T-helper 2 cell treated with Interferon-gamma antibody and Interleukin-4, amounts not matched to agents 100 ng/mL and 5 ng/mL, for 36 hours (primary cell): ENCODE measurements around the gene CHIT1. TPM values are rescaled to one million over a fixed set of nuclear protein-coding genes. Genes with fewer than 3 reads are reported as not detected.

Experiments used
- intact Hi-C: fragments of 100-400 bp; cut with micrococcal nuclease; formaldehyde crosslinking; loops from one replicate; pipeline ENCODE4 v1.15.1; 2023
- total RNA-seq: library from RNA; stranded (reverse); gene quantifications from 2 replicates; pipeline ENCODE4 v1.2.3, GENCODE V29; 2022

CHIT1 gene
- 0.18 and 0.41 TPM in 2 replicates for total RNA-seq

DNA sequence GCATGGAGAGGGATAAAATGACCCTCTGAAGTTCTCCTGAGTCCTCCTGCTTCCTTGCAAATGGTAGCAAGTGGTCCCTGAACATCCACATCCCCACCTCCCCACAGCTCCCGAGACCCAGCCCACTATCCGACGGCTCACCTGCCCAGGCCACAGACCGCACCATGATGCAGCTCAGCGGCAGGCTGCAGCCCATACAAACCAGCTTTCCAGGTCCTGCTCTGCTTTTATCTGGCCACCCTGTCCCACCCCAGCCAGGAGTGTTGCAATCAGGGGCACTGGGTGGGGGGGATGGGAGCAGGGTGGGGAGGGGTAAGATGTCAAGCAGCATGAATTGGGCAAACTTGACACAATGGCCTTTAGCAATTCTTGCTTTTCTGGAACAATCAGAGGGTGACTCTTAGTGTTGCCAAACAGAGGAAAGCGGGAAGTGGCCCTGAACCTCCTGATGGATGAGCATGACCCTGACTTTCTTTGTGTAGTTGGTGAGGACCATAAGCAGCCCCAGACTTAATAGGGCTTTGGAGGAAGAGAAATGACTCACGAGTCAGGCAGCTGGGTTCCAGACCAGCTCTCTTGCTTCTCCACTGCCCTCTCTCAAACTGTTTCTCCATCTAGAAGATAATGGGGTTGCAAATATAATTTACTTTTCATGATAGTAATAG lies at the start of gene CHIT1:
TSS of gene CHIT1 (minus strand) at position 203 of the 665 bp plus-strand sequence. CDS start at position 166, 37 bp downstream.
- intact Hi-C loops, result no loop called here

DNA sequence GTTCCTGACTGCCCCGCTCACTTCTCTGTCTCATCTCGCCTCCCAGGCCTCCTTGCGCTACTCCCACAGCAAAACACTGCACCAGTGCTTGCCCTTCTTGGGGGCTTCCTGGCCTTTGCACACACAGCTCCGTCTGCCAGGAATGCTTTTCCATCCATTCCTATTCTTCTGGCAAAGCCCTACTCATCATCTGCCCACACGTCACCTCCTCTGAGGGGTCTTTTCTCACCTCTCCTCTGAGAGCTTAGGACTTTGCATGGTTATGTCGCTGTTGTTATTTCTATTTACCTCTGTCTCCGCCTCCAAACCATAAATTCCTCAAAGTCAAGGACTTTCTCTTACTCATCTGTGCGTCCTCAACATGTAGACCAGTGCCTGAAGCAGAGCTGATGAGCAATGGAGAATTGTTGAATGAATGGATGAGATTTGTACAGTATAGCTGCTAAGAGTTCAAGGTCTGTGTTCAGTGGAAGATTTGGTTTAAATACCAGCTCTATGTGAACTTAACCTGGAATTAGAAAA lies 49.5 kb upstream of the CHIT1 start:
- intact Hi-C loops, result loop anchor here (1.0 kb wide), 1 partner anchor 8 kb away; no protein-coding TSS in a partner anchor

DNA sequence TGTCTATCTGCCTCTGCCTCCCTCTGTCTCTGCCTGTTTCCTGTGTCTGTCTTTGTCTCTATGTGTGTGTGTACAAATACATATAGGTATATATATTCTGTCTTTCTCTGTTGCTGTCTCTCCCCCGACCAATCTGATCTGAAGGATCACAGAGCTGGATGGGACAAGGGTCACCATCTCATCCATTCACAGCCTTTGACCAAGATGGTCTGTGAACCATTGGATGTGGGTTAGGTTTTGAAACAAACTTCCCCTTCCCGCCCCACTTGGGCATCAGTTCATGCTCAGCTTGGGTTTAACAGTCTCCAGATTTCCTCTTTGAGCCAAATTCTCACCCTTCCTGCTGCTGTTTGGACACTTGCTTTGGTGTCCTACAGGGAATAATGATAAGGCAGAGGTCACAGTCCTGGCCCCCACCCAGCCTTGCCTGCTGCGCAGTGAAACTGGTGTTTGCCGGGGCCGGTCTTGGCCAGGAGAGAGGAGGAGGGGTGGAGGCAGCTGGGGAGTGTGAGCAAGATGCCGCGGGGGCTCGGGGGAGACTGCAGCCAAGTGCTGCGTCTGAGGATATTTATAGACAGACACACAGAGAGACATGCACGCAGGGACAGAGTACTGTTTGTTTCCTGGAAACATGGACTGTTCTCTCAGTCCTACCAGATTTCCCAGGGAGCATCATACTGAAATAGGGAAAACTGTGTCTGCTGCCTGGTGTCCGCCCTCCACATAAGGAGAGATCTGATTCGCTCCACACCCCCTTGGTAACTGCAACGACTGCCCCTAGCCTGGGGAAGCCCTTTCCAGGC lies 48.8 kb upstream of the CHIT1 start:
- intact Hi-C loops, result loop anchor here (1.0 kb wide), 1 partner anchor 9 kb away; no protein-coding TSS in a partner anchor

DNA sequence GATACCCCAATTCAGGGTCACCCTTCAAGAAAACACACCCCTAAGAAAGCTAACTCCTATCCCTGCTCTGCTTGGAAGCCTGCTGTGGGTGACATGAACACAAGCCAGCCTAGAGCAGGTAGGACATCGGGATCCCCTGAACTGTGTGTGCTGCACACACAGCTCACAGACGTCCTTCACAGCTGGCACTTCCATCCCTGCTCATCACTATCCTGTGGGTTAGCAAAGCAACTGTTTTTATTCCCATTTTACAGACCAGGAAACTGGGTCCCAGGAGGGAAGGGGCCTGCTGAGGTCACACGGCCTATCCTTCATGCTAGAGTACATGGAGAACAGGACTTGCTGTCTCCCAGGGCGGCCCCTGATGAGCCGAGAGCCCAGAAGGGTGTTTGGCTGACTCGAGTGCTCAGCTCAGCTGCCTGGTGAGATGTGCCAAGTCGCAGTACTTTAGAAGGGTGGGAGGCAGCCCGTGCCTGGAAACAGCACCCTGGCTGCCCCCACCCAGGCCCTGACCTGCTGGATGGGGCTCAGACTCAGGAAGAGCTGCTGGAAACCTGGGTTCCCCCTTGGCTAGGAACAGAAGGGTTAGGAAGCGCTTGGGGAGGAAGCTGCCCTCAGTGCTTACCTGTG lies 47.6 kb upstream of the CHIT1 start:
- intact Hi-C loops, result no loop called here

DNA sequence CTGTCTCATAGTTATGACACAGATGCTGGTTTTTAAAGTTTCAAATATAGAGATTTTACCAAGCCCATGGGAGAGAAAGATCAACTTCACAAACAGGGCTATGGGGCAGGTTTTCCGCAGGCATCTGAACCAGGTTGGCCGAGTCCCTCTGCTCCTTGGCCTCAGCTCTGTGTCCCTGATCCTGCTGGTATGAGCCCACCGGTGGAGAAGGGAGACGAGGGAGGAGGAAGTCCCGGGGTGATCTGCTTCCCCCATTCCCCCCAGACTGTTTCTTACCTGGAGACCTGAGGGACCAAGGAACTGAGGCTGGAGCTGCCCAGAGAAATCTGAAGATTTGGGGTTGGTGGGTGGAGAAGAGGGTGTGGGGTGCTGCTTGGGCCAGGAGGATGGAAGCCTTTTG lies 46.9 kb upstream of the CHIT1 start:
- intact Hi-C loops, result no loop called here

DNA sequence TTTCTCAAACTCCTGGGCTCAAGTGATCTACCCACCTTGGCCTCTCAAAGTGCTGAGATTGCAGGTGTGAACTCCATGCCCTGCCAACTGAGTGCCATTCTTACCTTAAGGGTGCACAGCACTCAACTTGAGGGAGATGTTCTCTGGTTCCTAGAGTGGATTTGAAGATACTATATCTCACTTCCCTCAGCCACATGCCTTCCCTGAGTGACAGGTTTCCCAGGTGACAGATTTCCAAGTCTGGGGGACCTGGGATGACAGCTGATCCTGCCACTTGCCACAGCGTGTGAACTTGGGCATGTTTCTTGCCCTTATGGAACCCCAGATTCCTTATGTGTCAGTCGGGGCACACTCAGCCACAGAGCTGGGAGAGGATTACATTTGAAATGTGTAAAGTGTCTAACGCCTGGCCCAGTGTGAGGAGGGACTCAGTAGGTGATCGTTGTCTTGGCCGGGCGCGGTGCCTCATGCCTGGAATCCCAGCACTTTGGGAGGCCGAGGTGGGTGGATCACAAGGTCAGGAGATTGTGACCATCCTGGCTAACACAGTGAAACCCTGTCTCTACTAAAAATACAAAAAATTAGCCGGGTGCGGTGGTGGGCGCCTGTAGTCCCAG lies 46.3 kb upstream of the CHIT1 start:
- intact Hi-C loops, result no loop called here

DNA sequence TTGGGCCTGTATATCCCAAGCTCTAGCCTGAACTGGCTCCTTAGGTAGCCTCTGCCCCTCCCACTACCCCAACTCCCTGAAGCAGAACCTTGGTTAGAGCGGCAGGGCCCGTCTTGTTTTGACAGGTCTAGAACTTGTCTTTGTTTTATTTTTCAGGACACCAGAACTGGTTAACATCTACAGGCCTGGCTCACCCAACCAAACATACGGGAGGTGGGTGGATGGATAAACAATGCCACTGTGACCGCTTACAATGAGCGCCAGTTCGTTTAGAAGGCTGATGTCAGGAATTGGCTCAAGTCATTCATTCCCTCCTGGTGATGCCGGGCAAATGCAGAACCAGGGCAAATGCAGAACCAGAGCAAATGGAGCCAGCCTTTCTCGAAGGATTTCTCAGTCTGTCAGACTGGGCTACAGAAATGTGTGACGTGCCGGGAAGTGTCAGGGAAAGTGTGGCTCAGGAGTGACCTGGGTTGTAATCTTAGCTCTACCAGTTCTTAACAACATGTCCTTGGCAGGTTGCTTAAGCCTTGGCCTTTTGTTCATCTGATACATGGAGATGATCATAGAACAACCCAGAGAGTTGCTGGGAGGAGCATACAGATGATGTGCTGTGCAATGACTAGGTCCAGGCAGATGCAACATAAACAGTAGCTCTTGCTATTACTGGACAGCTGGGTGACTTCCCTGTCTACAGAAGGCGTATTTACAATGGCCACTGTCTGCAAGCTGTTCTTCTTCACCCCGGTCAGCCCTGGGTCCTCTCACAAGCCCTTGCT lies 45.3 kb upstream of the CHIT1 start:
- intact Hi-C loops, result no loop called here

DNA sequence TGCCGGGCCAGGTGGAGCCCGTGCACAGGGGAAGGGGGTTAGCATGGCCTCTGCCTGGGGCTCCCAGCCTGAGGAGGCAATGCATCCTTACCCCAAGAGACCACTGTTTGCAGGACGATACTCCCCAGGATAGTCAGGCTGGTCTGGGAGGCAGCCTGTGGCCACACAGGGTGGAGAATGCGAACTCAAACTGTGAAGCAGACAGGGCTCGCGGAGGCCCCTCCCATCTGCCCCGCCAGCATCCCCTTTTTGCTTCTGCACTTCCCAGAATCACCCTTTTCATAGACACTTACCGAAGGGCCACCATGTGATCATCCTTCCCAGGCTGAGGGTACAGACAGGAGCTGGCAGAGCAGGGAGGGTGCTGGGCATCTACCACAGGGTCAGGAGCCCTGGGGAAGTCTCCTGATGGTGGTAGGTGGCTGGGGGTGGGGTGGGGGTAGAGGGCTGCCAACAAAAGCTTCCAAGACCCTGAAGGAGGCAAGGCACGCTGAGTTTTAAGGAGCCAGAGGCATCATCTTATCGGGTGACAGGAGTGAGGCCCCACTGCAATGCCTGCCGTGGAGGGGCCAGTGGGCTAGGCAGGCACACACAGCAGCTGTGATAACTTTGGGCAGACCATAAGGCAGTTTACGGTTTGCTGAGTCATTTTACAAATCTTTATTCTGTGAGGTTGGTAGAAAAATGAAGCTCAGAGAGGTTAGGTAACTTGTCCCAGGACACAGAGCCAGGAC lies 44.6 kb upstream of the CHIT1 start:
- intact Hi-C loops, result loop anchor here (1.0 kb wide), 5 partner anchors 13 to 213 kb away; partner anchors contain the start of gene BTG2

DNA sequence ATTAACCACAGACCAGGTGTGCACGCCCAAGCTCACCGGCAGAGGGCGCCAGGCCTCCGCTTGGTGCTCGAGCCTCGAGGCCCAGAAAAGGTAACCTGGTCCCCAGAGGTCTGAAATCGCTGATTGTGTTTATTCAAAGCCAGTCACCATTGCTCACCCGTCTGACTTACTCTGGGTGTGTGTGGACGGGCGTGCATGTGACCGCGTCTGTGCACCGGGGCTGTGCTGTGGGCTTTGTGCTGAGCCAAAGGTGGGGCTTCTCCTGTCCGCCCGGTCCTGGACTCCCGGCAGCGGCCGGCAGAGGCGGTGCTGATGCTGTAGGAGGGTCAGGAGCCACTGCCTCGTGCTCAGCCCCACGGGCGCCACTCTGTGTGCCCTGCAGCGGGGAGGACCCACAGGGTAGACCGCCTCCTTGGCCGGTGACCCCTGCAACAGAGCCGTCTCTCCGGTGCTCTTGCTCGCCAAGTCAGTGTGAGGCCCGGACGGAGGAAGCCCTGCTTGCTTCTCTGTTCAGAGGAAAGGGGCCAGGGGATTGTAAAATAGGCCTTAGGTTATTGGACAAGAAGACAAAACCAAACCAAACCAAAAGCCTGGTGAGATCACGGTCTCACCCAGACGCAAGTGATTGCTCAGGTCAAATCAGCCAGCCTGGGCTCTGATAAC lies 43.9 kb upstream of the CHIT1 start:
- intact Hi-C loops, result loop anchor here (1.0 kb wide), 5 partner anchors 14 to 214 kb away; partner anchors contain the start of gene BTG2

DNA sequence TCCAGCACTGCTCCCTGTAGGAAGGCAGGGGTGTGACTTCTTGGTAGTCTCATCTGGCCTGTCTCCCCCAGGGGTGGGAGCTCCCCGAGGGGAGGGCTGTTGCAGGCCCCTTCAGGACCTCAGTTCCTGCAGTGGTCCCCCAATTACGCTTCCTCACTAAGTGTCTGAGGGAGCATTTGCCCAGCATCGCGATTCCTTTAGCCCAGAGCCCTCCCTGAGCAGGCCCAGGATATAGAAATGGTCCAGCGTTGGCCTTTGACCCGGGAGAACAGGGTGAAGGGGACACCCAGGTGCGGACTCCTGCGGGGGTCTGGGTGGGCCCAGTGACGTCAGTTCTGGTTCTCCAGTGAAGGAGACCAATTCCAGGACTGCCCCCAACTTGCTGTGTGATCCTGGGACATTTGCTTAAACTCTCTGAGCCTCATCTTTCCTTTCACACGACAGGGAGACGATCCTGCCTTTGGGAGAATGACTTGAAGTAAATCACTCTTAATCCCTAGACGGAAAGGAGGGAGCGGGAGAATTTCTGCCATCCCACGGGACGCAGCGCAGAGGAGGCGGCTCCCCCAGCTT lies 43.2 kb upstream of the CHIT1 start:
- intact Hi-C loops, result loop anchor here (1.0 kb wide), 5 partner anchors 15 to 215 kb away; partner anchors contain the start of gene BTG2

DNA sequence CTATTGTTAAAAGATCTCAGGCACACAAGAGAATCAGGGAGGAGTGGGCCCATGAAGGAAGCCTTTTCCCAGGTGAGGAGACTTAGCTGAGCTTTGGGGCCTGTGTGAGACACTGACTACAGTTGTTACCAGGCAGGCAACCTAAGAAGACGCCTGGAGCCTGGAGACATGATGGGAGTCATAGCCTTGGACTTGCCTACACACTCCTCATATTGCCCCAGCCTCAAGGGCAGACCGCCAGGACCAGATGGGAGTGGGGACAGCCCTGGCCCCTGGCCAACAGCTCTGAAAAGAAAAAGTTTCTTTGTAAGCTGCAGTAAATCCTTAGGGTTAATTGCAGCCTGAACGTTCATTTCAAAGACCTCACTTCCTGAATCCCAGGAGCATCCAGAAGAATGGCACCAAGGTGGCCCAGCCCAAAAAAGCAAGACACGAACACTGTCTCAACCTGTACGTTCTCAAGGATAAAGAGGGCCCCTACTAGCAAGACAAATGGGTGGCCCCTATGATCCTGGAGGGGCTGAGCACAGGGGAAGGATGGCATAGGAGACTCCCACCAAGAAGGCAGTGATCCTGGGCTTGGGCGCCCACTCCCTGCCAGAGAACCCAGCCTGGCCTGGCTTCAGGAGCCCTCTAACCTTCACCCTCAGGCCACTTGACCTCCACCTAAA lies 42.6 kb upstream of the CHIT1 start:
- intact Hi-C loops, result no loop called here

DNA sequence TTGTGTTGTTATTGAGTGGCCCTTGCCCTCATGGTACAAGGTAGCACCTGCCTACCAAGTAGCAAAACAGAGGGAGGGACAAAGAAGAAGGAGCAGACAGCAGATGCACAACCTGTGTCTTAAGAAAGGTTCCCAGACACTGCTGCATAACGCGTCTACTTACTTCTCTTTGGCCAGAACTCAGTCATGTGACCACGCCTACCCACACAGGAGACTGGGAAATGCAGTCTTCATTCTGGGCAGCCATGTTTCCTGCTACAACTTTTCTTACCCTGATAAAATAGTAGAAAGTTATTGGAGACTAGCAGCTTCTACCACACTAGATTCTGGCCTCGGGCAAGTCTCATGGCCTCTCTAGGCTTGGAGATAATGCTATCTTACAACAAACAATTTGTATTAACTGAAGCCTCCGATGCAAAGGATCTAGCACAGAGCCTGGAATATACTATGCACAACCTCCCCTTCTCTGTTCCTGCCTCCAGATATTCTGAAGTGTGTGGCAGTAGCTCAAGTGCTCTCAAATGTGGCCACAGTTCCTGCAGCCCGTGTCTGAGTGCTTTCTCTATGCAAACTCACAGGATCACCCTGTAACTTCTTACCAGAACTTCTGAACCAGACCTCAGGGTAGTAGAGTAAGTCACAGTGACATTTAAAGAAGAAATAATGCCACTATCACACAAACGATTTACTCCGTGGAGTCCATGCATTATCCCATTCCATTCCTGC lies 41.7 kb upstream of the CHIT1 start:
- intact Hi-C loops, result no loop called here

DNA sequence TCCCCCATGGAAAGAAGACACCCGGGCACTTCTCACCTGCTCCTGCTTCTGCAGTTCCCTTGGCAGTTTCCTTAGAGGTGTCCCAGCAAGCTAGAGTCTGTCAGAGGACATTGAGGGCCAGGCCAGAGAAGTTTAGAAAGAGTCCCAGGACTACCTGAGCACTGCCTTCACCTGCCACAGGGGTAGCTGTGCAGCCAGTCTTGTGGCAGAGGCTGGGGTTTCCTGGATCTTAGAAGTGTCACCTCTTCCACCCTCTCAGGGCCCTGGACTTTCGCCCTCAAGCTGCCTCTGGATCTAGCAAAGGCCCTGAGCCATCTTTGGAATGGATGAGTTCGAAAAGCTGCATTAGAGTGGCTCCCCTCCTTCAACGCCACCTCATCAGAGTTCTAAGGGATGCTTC lies 41.0 kb upstream of the CHIT1 start:
- intact Hi-C loops, result no loop called here

DNA sequence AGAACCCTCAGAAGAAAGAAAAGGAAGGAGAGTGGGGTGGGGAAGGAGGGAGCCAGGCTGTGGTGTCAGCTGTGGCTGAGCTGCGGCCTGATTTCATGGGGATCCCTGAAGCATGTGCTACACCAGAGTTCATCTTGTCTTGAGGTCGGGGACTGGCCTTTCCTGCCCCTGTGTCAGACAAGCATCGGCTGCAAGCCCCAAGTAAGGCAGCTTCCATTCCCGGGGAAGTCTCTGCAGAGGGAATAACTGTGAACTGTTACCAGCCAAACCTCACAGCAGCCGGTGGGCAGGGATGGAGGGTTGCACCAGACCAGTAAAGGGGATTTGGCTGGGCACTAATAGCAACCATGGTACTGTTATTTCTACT lies 40.2 kb upstream of the CHIT1 start:
- intact Hi-C loops, result loop anchor here (1.0 to 5.0 kb wide), 2 partner anchors 71 to 232 kb away; no protein-coding TSS in a partner anchor

DNA sequence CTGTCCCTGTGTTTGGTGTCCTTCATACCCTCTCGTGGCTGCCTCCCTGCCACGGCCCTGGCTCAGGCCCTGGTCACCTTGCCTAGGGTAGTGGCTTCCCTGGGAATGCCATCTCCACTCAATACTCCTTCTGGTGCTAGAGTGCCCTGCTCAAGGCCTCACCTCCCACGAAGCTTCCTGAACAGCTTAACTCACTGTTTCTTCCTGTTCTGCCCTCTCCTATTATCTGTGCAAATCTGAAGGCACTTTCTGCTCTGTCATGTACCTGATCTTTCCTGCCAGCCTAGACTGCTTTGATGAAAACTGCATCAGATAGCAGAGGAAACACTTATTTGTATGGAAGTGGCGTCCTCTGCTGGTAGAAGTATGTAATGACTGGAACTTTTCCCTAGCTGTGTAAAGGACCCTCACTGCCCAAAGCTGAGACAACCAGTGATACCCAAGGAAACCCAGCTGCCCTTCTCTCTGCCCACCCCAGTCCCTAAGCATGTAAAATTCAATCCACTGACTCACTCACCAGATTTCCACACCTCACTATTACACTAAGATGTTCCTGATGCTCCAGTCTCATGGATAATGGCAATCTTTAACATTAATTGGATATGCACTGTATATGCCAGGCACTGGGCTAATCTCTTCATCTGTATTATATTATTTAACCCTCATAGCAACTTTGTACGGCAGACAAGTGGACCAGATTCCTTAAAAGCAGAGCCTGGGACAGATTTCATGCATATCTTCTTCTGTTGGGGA lies 39.6 kb upstream of the CHIT1 start:
- intact Hi-C loops, result loop anchor here (1.0 to 5.0 kb wide), 2 partner anchors 71 to 232 kb away; no protein-coding TSS in a partner anchor

DNA sequence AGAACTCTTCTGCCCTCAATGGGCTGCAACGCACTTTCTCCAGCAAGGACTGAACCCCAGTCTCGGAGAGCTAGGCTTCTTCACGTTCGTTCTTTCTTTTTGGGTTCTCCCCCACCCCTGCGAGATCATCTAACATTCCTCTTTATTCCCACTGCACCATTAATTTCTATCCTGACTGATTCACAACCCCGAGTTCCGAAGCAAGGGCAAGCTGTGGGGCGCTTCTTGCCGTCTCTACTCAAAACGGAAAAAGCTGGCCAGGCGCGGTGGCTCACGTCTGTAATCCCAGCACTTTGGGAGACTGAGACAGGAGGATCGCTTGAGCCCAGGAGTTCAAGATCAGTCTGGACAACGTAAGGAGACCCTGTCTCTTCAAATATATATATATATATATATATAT lies 38.4 kb upstream of the CHIT1 start:
- intact Hi-C loops, result loop anchor here (1.0 to 5.0 kb wide), 2 partner anchors 219 to 231 kb away; no protein-coding TSS in a partner anchor
